Osteocyte (in vitro differentiated cells): ENCODE measurements around the gene EPHB1. TPM values are rescaled to one million over a fixed set of nuclear protein-coding genes. Genes with fewer than 3 reads are reported as not detected.

Experiments
- DNase-seq: peaks from one replicate; pipeline ENCODE4 v3.0.0; 2021; ENCODE audit warnings: mixed read lengths; ENCODE audit not compliant: unreplicated experiment; ENCODE audit errors: extremely low spot score
- H3K27ac Mint-ChIP-seq: one replicate; pipeline ENCODE4 v1.8.0; 2021; ENCODE audit warnings: mild to moderate bottlenecking, mixed read lengths; ENCODE audit not compliant: unreplicated experiment
- H3K27me3 Mint-ChIP-seq: one replicate; pipeline ENCODE4 v1.8.0; 2021; ENCODE audit warnings: mixed read lengths; ENCODE audit not compliant: unreplicated experiment
- H3K36me3 Mint-ChIP-seq: one replicate; pipeline ENCODE4 v1.8.0; 2021; ENCODE audit warnings: mixed read lengths; ENCODE audit not compliant: unreplicated experiment
- H3K4me1 Mint-ChIP-seq: one replicate; pipeline ENCODE4 v1.8.0; 2021; ENCODE audit warnings: mixed read lengths; ENCODE audit not compliant: unreplicated experiment
- H3K4me3 Mint-ChIP-seq: one replicate; pipeline ENCODE4 v1.8.0; 2021; ENCODE audit warnings: mild to moderate bottlenecking, moderate library complexity, mixed read lengths; ENCODE audit not compliant: unreplicated experiment
- H3K9me3 Mint-ChIP-seq: one replicate; pipeline ENCODE4 v1.8.0; 2021; ENCODE audit warnings: mixed read lengths; ENCODE audit not compliant: unreplicated experiment
- CTCF ChIP-seq: fragments of 200-600 bp; sonication (generic); IDR thresholded peaks from 2 replicates; pipeline ENCODE4 v1.5.0; 2021; ENCODE audit warnings: antibody characterized with exemption, mild to moderate bottlenecking, moderate library complexity
- total RNA-seq: library from RNA; stranded (reverse); gene quantifications from 2 replicates; pipeline ENCODE4 v1.2.1, GENCODE V29; 2021

Gene EPHB1
- total RNA-seq, 1 donor from 2014 or later: 0.75 TPM

- TF ChIP-seq CTCF: no peak
- no peaks in the 10 kb centered on the region for H3K36me3 Mint-ChIP-seq
- H3K27ac Mint-ChIP-seq: no peak overlapping the region
- H3K27me3 Mint-ChIP-seq: no peaks in the 10 kb centered on the region
- no peaks in the 10 kb centered on the region for H3K4me1 Mint-ChIP-seq
- H3K4me3 Mint-ChIP-seq: no peak overlapping the region
- DNase-seq: no peak
- peaks cover 7% of the 10 kb centered on the region for H3K9me3 Mint-ChIP-seq
Measured at GRCh38 chr3:135176881-135177280, 381.8 kb downstream of the EPHB1 start.

- no peak overlapping the region for H3K4me3 Mint-ChIP-seq
Measured at GRCh38 chr3:135178566-135178965, 383.5 kb downstream of the EPHB1 start.

GRCh38 chr3:135181408-135181807, 386.3 kb downstream of the EPHB1 start:
- Mint-ChIP-seq H3K27ac (no peak overlapping the region), H3K4me3 (no peak overlapping the region), H3K9me3 (peaks cover 10% of the 10 kb centered on the region), H3K27me3 (no peaks in the 10 kb centered on the region), H3K4me1 (no peaks in the 10 kb centered on the region), H3K36me3 (no peaks in the 10 kb centered on the region)
- TF ChIP-seq CTCF: no peak
- DNase-seq: no peak

More at GRCh38 chr3:135178566-135178965, 383.5 kb downstream of the EPHB1 start:
- no peaks in the 10 kb centered on the region for H3K4me1 Mint-ChIP-seq
- no peak for TF ChIP-seq CTCF
- H3K36me3 Mint-ChIP-seq: no peaks in the 10 kb centered on the region
- H3K9me3 Mint-ChIP-seq: peaks cover 7% of the 10 kb centered on the region
- H3K27ac Mint-ChIP-seq: no peak overlapping the region
- DNase-seq: no peak
- no peaks in the 10 kb centered on the region for H3K27me3 Mint-ChIP-seq

- no peak for DNase-seq
- no peak for TF ChIP-seq CTCF
- no peaks in the 10 kb centered on the region for H3K27me3 Mint-ChIP-seq
- H3K27ac Mint-ChIP-seq: no peak overlapping the region
- H3K36me3 Mint-ChIP-seq: no peaks in the 10 kb centered on the region
- H3K4me3 Mint-ChIP-seq: no peak overlapping the region
- peaks cover 10% of the 10 kb centered on the region for H3K9me3 Mint-ChIP-seq
- H3K4me1 Mint-ChIP-seq: no peaks in the 10 kb centered on the region
Measured at GRCh38 chr3:135182364-135182998, 387.4 kb downstream of the EPHB1 start.

GRCh38 chr3:135190658-135191057, 395.6 kb downstream of the EPHB1 start:
- no peak for DNase-seq
- H3K4me3 Mint-ChIP-seq: no peak overlapping the region

More at GRCh38 chr3:135190658-135191057, 395.6 kb downstream of the EPHB1 start:
- Mint-ChIP-seq H3K27me3 (no peaks in the 10 kb centered on the region), H3K27ac (no peak overlapping the region), H3K36me3 (no peaks in the 10 kb centered on the region), H3K9me3 (no peaks in the 10 kb centered on the region), H3K4me1 (no peaks in the 10 kb centered on the region)
- TF ChIP-seq CTCF: no peak
